Hepatocyte (in vitro differentiated cells): ENCODE measurements around the gene CMKLR1.

Source experiments
- EZH2phosphoT487 ChIP-seq: fragments of 200-600 bp; sonication (generic); IDR thresholded peaks from one replicate; pipeline ENCODE4 v1.6.1; 2018; ENCODE audit warnings: antibody characterized with exemption, mild to moderate bottlenecking, low read depth, moderate library complexity; ENCODE audit not compliant: unreplicated experiment, severe bottlenecking
- TF ChIP-seq, protein P1 (sequence below): fragments of 200-600 bp; sonication (generic); IDR thresholded peaks from 2 replicates; pipeline ENCODE4 v1.5.1; 2016; ENCODE audit warnings: antibody characterized with exemption, mild to moderate bottlenecking; ENCODE audit not compliant: poor library complexity

DNA sequence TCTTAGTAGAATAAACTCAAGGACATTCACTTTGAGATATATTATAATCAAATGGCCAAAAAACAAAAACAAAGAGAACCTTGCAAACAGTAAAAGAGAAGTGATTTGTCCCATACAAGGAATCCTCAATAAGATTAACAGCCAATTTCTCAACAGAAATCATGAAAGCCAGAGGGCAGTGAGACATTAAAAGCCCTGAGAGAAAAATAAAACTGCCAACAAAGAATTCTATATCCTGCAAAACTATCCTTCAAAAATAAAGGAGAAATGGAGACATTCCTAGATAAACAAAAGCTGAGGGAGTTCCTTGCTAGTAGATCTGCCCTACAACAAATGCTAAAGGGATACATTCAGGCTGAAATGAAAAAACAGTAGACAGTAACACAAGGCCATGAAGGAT, 78.1 kb downstream of the CMKLR1 start:
- TF ChIP-seq EZH2phosphoT487, result no peak
- TF ChIP-seq, protein P1, sequence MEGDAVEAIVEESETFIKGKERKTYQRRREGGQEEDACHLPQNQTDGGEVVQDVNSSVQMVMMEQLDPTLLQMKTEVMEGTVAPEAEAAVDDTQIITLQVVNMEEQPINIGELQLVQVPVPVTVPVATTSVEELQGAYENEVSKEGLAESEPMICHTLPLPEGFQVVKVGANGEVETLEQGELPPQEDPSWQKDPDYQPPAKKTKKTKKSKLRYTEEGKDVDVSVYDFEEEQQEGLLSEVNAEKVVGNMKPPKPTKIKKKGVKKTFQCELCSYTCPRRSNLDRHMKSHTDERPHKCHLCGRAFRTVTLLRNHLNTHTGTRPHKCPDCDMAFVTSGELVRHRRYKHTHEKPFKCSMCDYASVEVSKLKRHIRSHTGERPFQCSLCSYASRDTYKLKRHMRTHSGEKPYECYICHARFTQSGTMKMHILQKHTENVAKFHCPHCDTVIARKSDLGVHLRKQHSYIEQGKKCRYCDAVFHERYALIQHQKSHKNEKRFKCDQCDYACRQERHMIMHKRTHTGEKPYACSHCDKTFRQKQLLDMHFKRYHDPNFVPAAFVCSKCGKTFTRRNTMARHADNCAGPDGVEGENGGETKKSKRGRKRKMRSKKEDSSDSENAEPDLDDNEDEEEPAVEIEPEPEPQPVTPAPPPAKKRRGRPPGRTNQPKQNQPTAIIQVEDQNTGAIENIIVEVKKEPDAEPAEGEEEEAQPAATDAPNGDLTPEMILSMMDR, result no peak
